Caki2 (cell line): ENCODE measurements around the gene INVS. TPM values are rescaled to one million over a fixed set of nuclear protein-coding genes. Genes with fewer than 3 reads are reported as not detected.
"Not testable (repeated sequence)": the region's sequence is repeated elsewhere in the genome, so short reads cannot be mapped to it uniquely, and the experiment has no call there.

Source experiments
- DNase-seq: peaks from one replicate; pipeline ENCODE4 v3.0.0-alpha.2; 2015; ENCODE audit warnings: low read depth
- in situ Hi-C: cut with HindIII; loops from 2 replicates; pipeline ENCODE4 v1.10.0; 2016; ENCODE audit warnings: low sequenced_read_pairs, low pct_unique_long_range_greater_than_20kb, mixed read lengths
- total RNA-seq: library from RNA; depleted of rRNA; stranded (reverse); fragments of >200 nt; shearing (Covaris generic); gene quantifications from 2 replicates; pipeline ENCODE4 v1.2.3, GENCODE V29; 2014; ENCODE audit warnings: low replicate concordance

The INVS gene
- total RNA-seq, 1 experiment from 2014 or later = 12.7 TPM

GRCh38 chr9:100074093-100074492 lies 24.9 kb upstream of the INVS start:
- in situ Hi-C loops = no loop called here
- DNase-seq = no peak

- no peak for DNase-seq
- in situ Hi-C loops = no loop called here
Observed at GRCh38 chr9:100074989-100075388, 24.1 kb upstream of the INVS start.

- in situ Hi-C loops, DNase-seq: not testable (repeated sequence)
Observed at GRCh38 chr9:100076256-100076655, 22.8 kb upstream of the INVS start.

- in situ Hi-C loops = no loop called here
- no peak for DNase-seq
Observed at GRCh38 chr9:100082782-100083181, 16.3 kb upstream of the INVS start.

GRCh38 chr9:100083448-100084127 lies 15.5 kb upstream of the INVS start:
- no peak for DNase-seq
- in situ Hi-C loops = no loop called here

- in situ Hi-C loops = no loop called here
- DNase-seq = no peak
Observed at GRCh38 chr9:100084128-100084453, 15.0 kb upstream of the INVS start.

GRCh38 chr9:100084734-100085133 lies 14.3 kb upstream of the INVS start:
- in situ Hi-C loops = no loop called here
- no peak for DNase-seq

- in situ Hi-C loops = no loop called here
- DNase-seq = no peak
Observed at GRCh38 chr9:100086097-100086635, 12.9 kb upstream of the INVS start.

GRCh38 chr9:100087218-100087617 lies 11.8 kb upstream of the INVS start:
- peak; percentile 30 for DNase-seq
- in situ Hi-C loops = no loop called here

GRCh38 chr9:100088202-100088601 lies 10.8 kb upstream of the INVS start:
- no peak for DNase-seq
- in situ Hi-C loops = no loop called here

- no peak for DNase-seq
- in situ Hi-C loops = no loop called here
Observed at GRCh38 chr9:100090880-100091279, 8.2 kb upstream of the INVS start.

GRCh38 chr9:100091650-100092049 lies 7.4 kb upstream of the INVS start:
- DNase-seq = no peak
- in situ Hi-C loops = no loop called here

- in situ Hi-C loops = no loop called here
- no peak for DNase-seq
Observed at GRCh38 chr9:100092066-100092465, 7.0 kb upstream of the INVS start.

GRCh38 chr9:100094411-100094810 lies 4.6 kb upstream of the INVS start:
- DNase-seq, in situ Hi-C loops: not testable (repeated sequence)

- in situ Hi-C loops = no loop called here
- no peak for DNase-seq
Observed at GRCh38 chr9:100096378-100096916, 2.6 kb upstream of the INVS start.

- in situ Hi-C loops = no loop called here
- DNase-seq = peak; percentile 64
Observed at GRCh38 chr9:100098046-100098886, 777 bp upstream of the INVS start.

GRCh38 chr9:100099722-100100042 lies 639 bp downstream of the INVS start:
- no peak for DNase-seq
- in situ Hi-C loops = no loop called here

- no peak for DNase-seq
- in situ Hi-C loops = no loop called here
Observed at GRCh38 chr9:100100146-100100667, 1.2 kb downstream of the INVS start.

- in situ Hi-C loops = no loop called here
- DNase-seq = no peak
Observed at GRCh38 chr9:100101608-100102007, 2.6 kb downstream of the INVS start.
